Fibroblast of skin of left quadriceps (primary cell): ENCODE measurements around the gene MTCH1.

ENCODE experiments used
- DNase-seq, 2 experiments: peaks; one replicate each; pipeline ENCODE4 v3.0.0-alpha.2; 2013; ENCODE audit warnings: low read depth in 2 of 2

MTCH1 gene

GRCh38 chr6:36985808-36986703 is at the start of gene MTCH1:
TSS of gene MTCH1 (minus strand) at chr6:36986196. CDS start at chr6:36986173, 23 bp downstream.
- peak; percentile 79 to 81 for DNase-seq

- no peak for DNase-seq
These were observed 48.1 kb upstream of the MTCH1 start for GRCh38 chr6:37033819-37034795.

GRCh38 chr6:37033255-37033654 is 47.3 kb upstream of the MTCH1 start:
- DNase-seq = no peak

GRCh38 chr6:37032239-37032638 is 46.2 kb upstream of the MTCH1 start:
- no peak for DNase-seq

- no peak for DNase-seq
These were observed 44.6 kb upstream of the MTCH1 start for GRCh38 chr6:37030599-37030998.

GRCh38 chr6:37029249-37029971 is 43.4 kb upstream of the MTCH1 start:
- DNase-seq = peak; percentile 41 to 44

GRCh38 chr6:37027811-37028469 is 41.9 kb upstream of the MTCH1 start:
- DNase-seq = no peak

- DNase-seq = no peak
These were observed 41.2 kb upstream of the MTCH1 start for GRCh38 chr6:37027036-37027720.

- DNase-seq = no peak
These were observed 39.8 kb upstream of the MTCH1 start for GRCh38 chr6:37025621-37026466.

- DNase-seq = no peak
These were observed 38.8 kb upstream of the MTCH1 start for GRCh38 chr6:37024656-37025337.

- no peak for DNase-seq
These were observed 36.3 kb upstream of the MTCH1 start for GRCh38 chr6:37022135-37022863.

GRCh38 chr6:37021356-37022129 is 35.5 kb upstream of the MTCH1 start:
- no peak for DNase-seq

- no peak for DNase-seq
These were observed 34.8 kb upstream of the MTCH1 start for GRCh38 chr6:37020812-37021211.

- no peak for DNase-seq
These were observed 34.4 kb upstream of the MTCH1 start for GRCh38 chr6:37020381-37020780.

GRCh38 chr6:37019065-37019450 is 33.1 kb upstream of the MTCH1 start:
- DNase-seq = no peak

GRCh38 chr6:37018198-37019064 is 32.4 kb upstream of the MTCH1 start:
- peak; percentile 70 to 72 for DNase-seq
